GM12878 (cell line): ENCODE measurements around the gene KIF17. TPM values are rescaled to one million over a fixed set of nuclear protein-coding genes. Genes with fewer than 3 reads are reported as not detected.

Experiments
- ATAC-seq: fragments of 200-7000 bp; cut with Tn5 transposase; 3 replicates; pipeline ENCODE4 v1.9.1; 2020; ENCODE audit warnings: mild to moderate bottlenecking, moderate library complexity
- BruUV-seq: library from RNA; stranded (reverse); fragments of 400-500 nt; replicated peaks from 2 replicates; lab custom pipeline; 2021; lab: Mats Ljungman, UMichigan
- CTCF ChIA-PET: fragments of 300-600 bp; sonication (Branson Sonifier 250); formaldehyde crosslinking; extraction: SDS; loops from one replicate; lab custom pipeline; 2021; ENCODE audit warnings: inconsistent platforms; lab: Yijun Ruan, JAX
- POLR2A ChIA-PET: fragments of 350-600 bp; formaldehyde crosslinking; extraction: SDS; loops from one replicate; lab custom pipeline; 2021; ENCODE audit warnings: inconsistent platforms; lab: Charles Lee
- RAD21 ChIA-PET: fragments of 300-600 bp; sonication (Branson Sonifier 250); formaldehyde crosslinking; loops from one replicate; lab custom pipeline; 2023; ENCODE audit warnings: antibody characterized with exemption; ENCODE audit not compliant: unreplicated experiment; lab: Charles Lee
- SMC1A ChIA-PET: fragments of 300-600 bp; sonication (Branson Sonifier 250); formaldehyde crosslinking; loops from one replicate; lab custom pipeline; 2023; ENCODE audit not compliant: unreplicated experiment, uncharacterized antibody; lab: Charles Lee
- DNase-seq: peaks from one replicate; pipeline ENCODE4 v3.0.0-alpha.2; 2011; ENCODE audit warnings: low read depth, low spot score
- FAIRE-seq: peaks from 3 replicates; lab custom pipeline; 2011; peaks lifted over from hg19 to GRCh38; lab: Jason Lieb, UNC
- H2AFZ ChIP-seq: 2 replicates; pipeline ENCODE4 v1.6.0; 2011; ENCODE audit warnings: low read depth, low read length, control low read depth; ENCODE audit not compliant: control insufficient read depth
- H3K27ac ChIP-seq: 2 replicates; pipeline ENCODE4 v1.5.1; 2011; ENCODE audit warnings: control low read depth; ENCODE audit not compliant: control insufficient read depth, insufficient read depth
- H3K27me3 ChIP-seq, 2 experiments: replicated peaks in 1 of 2; 2 replicates each; pipeline versions ENCODE4 v1.6.0 to v1.6.1; 2011; ENCODE audit warnings: low read length in 1 of 2; ENCODE audit not compliant: control insufficient read depth in 2 of 2, insufficient read depth in 2 of 2
- H3K36me3 ChIP-seq, 2 experiments: 2 replicates each; pipeline ENCODE4 v1.5.1; 2011; ENCODE audit warnings: low read length in 1 of 2; ENCODE audit not compliant: control insufficient read depth in 2 of 2, insufficient read depth in 2 of 2
- H3K4me1 ChIP-seq: 2 replicates; pipeline ENCODE4 v1.6.1; 2011; ENCODE audit warnings: mild to moderate bottlenecking, low read length, moderate library complexity, mixed read lengths; ENCODE audit not compliant: control insufficient read depth, insufficient read depth
- H3K4me2 ChIP-seq: 2 replicates; pipeline ENCODE4 v1.6.0; 2011; ENCODE audit warnings: control low read depth; ENCODE audit not compliant: control insufficient read depth, insufficient read depth
- H3K4me3 ChIP-seq: fragments of 200-600 bp; sonication (generic); 2 replicates; pipeline ENCODE4 v1.5.1; 2016
- H3K79me2 ChIP-seq: 2 replicates; pipeline ENCODE4 v1.6.0; 2011; ENCODE audit warnings: low read length; ENCODE audit not compliant: control insufficient read depth, insufficient read depth
- H3K9ac ChIP-seq: 2 replicates; pipeline ENCODE4 v1.8.0; 2011; ENCODE audit warnings: low read length, control low read depth, mixed read lengths; ENCODE audit not compliant: control insufficient read depth, insufficient read depth
- H3K9me3 ChIP-seq: replicated peaks from 3 replicates; pipeline ENCODE4 v1.5.1; 2011; ENCODE audit warnings: mild to moderate bottlenecking, low read length; ENCODE audit not compliant: control insufficient read depth, insufficient read depth
- H4K20me1 ChIP-seq: 2 replicates; pipeline ENCODE4 v1.6.0; 2011; ENCODE audit not compliant: control insufficient read depth, insufficient read depth
- CREM ChIP-seq: IDR thresholded peaks from 2 replicates; pipeline ENCODE4 v1.6.1; 2014; ENCODE audit warnings: antibody characterized with exemption, low read depth
- EGR1 ChIP-seq, 2 experiments: IDR thresholded peaks; 1 replicate in 1 of 2; 2 replicates in 1 of 2; pipeline ENCODE4 v1.6.1; 2011 to 2012; ENCODE audit warnings: low read depth in 2 of 2, low read length in 2 of 2, borderline replicate concordance in 1 of 2, mild to moderate bottlenecking in 1 of 2, moderate library complexity in 1 of 2
- MEF2A ChIP-seq: IDR thresholded peaks from 2 replicates; pipeline ENCODE4 v1.6.1; 2011; ENCODE audit warnings: low read depth, mild to moderate bottlenecking, low read length, moderate library complexity; ENCODE audit not compliant: insufficient read depth
- MTA2 ChIP-seq: fragments of 450-650 bp; IDR thresholded peaks from 2 replicates; pipeline ENCODE4 v1.6.1; 2016; ENCODE audit warnings: low read depth, mild to moderate bottlenecking, moderate library complexity
- WGBS: methylation state at CpG from one replicate; pipeline ENCODE4 v1.1.6; 2016; ENCODE audit warnings: low lambda C conversion rate; ENCODE audit not compliant: insufficient replicate concordance, insufficient coverage; ENCODE audit errors: missing lambda C conversion rate; 5-methylcytosine and 5-hydroxymethylcytosine counted together
- in situ Hi-C: fragments of 300-500 bp; cut with MboI; formaldehyde crosslinking; loops from 9 replicates; pipeline ENCODE4 v1.14.3; 2018; ENCODE audit warnings: mixed read lengths
- intact Hi-C: fragments of 100-400 bp; cut with micrococcal nuclease; formaldehyde crosslinking; loops from one replicate; pipeline ENCODE4 v1.14.2; 2022; ENCODE audit not compliant: unreplicated experiment
- polyA plus RNA-seq, 11 experiments: library from polyadenylated mRNA; depleted of rRNA in 4 of 11; unstranded in 6 of 11; stranded (reverse) in 5 of 11; fragments of >200 nt; fragmentation: Nextera tagmentation in 4 of 11; fragmentation: Illumina TruSeq in 1 of 11; extraction: Ambion mirVana in 4 of 11; extraction: Trizol in 1 of 11; gene quantifications; 1 replicate in 1 of 11; 2 replicates in 10 of 11; pipeline versions ENCODE4 v1.2.1 to v1.2.3, GENCODE V29; 2011 to 2016; ENCODE audit warnings: inconsistent platforms in 2 of 11, missing spikeins in 2 of 11, low read depth in 1 of 11
- total RNA-seq, 4 experiments: library from RNA; depleted of rRNA in 3 of 4; stranded (reverse); fragments of >200 nt in 3 of 4; fragmentation: Illumina TruSeq in 1 of 4; extraction: Trizol in 1 of 4; gene quantifications; 2 replicates each; pipeline versions ENCODE4 v1.2.1 to v1.2.3, GENCODE V29; 2013 to 2021

The KIF17 gene
- total and polyA plus RNA-seq, 10 of the 15 experiments (the other 5 are each of a cell fraction or from before 2014, with no cell fraction given), result 0.01 to 0.10 (median 0.03) TPM; not detected in 7

- RAD21 ChIA-PET, result no interaction called here
- SMC1A ChIA-PET, result no interaction called here
- FAIRE-seq (no peak), ATAC-seq (no peak), DNase-seq (no peak)
- Histone ChIP-seq H3K9me3 (no peaks in the 10 kb centered on the region), H3K4me3 (no peak overlapping the region), H3K4me2 (no peak overlapping the region), H3K27me3 (peaks cover 2 to 3% of the 10 kb centered on the region in 2 experiments), H3K36me3 (no peaks in the 10 kb centered on the region), H2AFZ (no peak overlapping the region), H3K9ac (no peak overlapping the region), H3K4me1 (no peaks in the 10 kb centered on the region), H4K20me1 (no peaks in the 10 kb centered on the region), H3K79me2 (no peaks in the 10 kb centered on the region), H3K27ac (no peak overlapping the region)
- BruUV-seq, result no TSS peak
- no peak for TF ChIP-seq MEF2A
- no peak for TF ChIP-seq MTA2
- intact Hi-C loops (no loop called here), in situ Hi-C loops (no loop called here)
- WGBS, result 36% methylated on average over 12 of the region's 13 CpGs
- CTCF ChIA-PET, result no interaction called here
- POLR2A ChIA-PET, result no interaction called here
Measured at GRCh38 chr1:20684050-20684620, 33.7 kb downstream of the KIF17 start.

GRCh38 chr1:20683614-20684013, 34.2 kb downstream of the KIF17 start:
- RAD21 ChIA-PET, result no interaction called here
- FAIRE-seq (no peak), ATAC-seq (no peak), DNase-seq (no peak)
- 60% methylated on average over 10 of the region's 10 CpGs for WGBS
- Histone ChIP-seq H3K4me1 (peaks cover 4% of the 10 kb centered on the region), H2AFZ (no peak overlapping the region), H3K9ac (no peak overlapping the region), H4K20me1 (no peaks in the 10 kb centered on the region), H3K4me2 (no peak overlapping the region), H3K36me3 (no peaks in the 10 kb centered on the region), H3K27me3 (peaks cover 2 to 3% of the 10 kb centered on the region in 2 experiments), H3K27ac (no peak overlapping the region), H3K9me3 (no peaks in the 10 kb centered on the region), H3K79me2 (no peaks in the 10 kb centered on the region), H3K4me3 (no peak overlapping the region)
- SMC1A ChIA-PET, result no interaction called here
- TF ChIP-seq CREM (no peak), EGR1 (IDR thresholded peaks at IDR 0.05; ENCODE audit: borderline replicate concordance in 1 of 2, low read depth in 2 of 2, low read length in 2 of 2) (no peak)
- in situ Hi-C loops, result no loop called here
- no TSS peak for BruUV-seq
- intact Hi-C loops, result no loop called here
- CTCF ChIA-PET, result no interaction called here
- POLR2A ChIA-PET, result no interaction called here
